GM12878 (cell line): ENCODE data around the gene VASH1. TPM values are rescaled to one million over a fixed set of nuclear protein-coding genes. Genes with fewer than 3 reads are reported as not detected.

Source experiments
- ATAC-seq: fragments of 200-7000 bp; cut with Tn5 transposase; 3 replicates; pipeline ENCODE4 v1.9.1; 2020; ENCODE audit warnings: mild to moderate bottlenecking, moderate library complexity
- BruUV-seq: library from RNA; stranded (reverse); fragments of 400-500 nt; replicated peaks from 2 replicates; lab custom pipeline; 2021; lab: Mats Ljungman, UMichigan
- CTCF ChIA-PET: fragments of 300-600 bp; sonication (Branson Sonifier 250); formaldehyde crosslinking; extraction: SDS; loops from one replicate; lab custom pipeline; 2021; ENCODE audit warnings: inconsistent platforms; lab: Yijun Ruan, JAX
- POLR2A ChIA-PET: fragments of 350-600 bp; formaldehyde crosslinking; extraction: SDS; loops from one replicate; lab custom pipeline; 2021; ENCODE audit warnings: inconsistent platforms; lab: Charles Lee
- RAD21 ChIA-PET: fragments of 300-600 bp; sonication (Branson Sonifier 250); formaldehyde crosslinking; loops from one replicate; lab custom pipeline; 2023; ENCODE audit warnings: antibody characterized with exemption; ENCODE audit not compliant: unreplicated experiment; lab: Charles Lee
- SMC1A ChIA-PET: fragments of 300-600 bp; sonication (Branson Sonifier 250); formaldehyde crosslinking; loops from one replicate; lab custom pipeline; 2023; ENCODE audit not compliant: unreplicated experiment, uncharacterized antibody; lab: Charles Lee
- DNase-seq: peaks from one replicate; pipeline ENCODE4 v3.0.0-alpha.2; 2011; ENCODE audit warnings: low read depth, low spot score
- FAIRE-seq: peaks from 3 replicates; lab custom pipeline; 2011; peaks lifted over from hg19 to GRCh38; lab: Jason Lieb, UNC
- H2AFZ ChIP-seq: 2 replicates; pipeline ENCODE4 v1.6.0; 2011; ENCODE audit warnings: low read depth, low read length, control low read depth; ENCODE audit not compliant: control insufficient read depth
- H3K27ac ChIP-seq: 2 replicates; pipeline ENCODE4 v1.5.1; 2011; ENCODE audit warnings: control low read depth; ENCODE audit not compliant: control insufficient read depth, insufficient read depth
- H3K27me3 ChIP-seq, 2 experiments: replicated peaks in 1 of 2; 2 replicates each; pipeline versions ENCODE4 v1.6.0 to v1.6.1; 2011; ENCODE audit warnings: low read length in 1 of 2; ENCODE audit not compliant: control insufficient read depth in 2 of 2, insufficient read depth in 2 of 2
- H3K36me3 ChIP-seq, 2 experiments: 2 replicates each; pipeline ENCODE4 v1.5.1; 2011; ENCODE audit warnings: low read length in 1 of 2; ENCODE audit not compliant: control insufficient read depth in 2 of 2, insufficient read depth in 2 of 2
- H3K4me1 ChIP-seq: 2 replicates; pipeline ENCODE4 v1.6.1; 2011; ENCODE audit warnings: mild to moderate bottlenecking, low read length, moderate library complexity, mixed read lengths; ENCODE audit not compliant: control insufficient read depth, insufficient read depth
- H3K4me2 ChIP-seq: 2 replicates; pipeline ENCODE4 v1.6.0; 2011; ENCODE audit warnings: control low read depth; ENCODE audit not compliant: control insufficient read depth, insufficient read depth
- H3K4me3 ChIP-seq: fragments of 200-600 bp; sonication (generic); 2 replicates; pipeline ENCODE4 v1.5.1; 2016
- H3K79me2 ChIP-seq: 2 replicates; pipeline ENCODE4 v1.6.0; 2011; ENCODE audit warnings: low read length; ENCODE audit not compliant: control insufficient read depth, insufficient read depth
- H3K9ac ChIP-seq: 2 replicates; pipeline ENCODE4 v1.8.0; 2011; ENCODE audit warnings: low read length, control low read depth, mixed read lengths; ENCODE audit not compliant: control insufficient read depth, insufficient read depth
- H3K9me3 ChIP-seq: replicated peaks from 3 replicates; pipeline ENCODE4 v1.5.1; 2011; ENCODE audit warnings: mild to moderate bottlenecking, low read length; ENCODE audit not compliant: control insufficient read depth, insufficient read depth
- H4K20me1 ChIP-seq: 2 replicates; pipeline ENCODE4 v1.6.0; 2011; ENCODE audit not compliant: control insufficient read depth, insufficient read depth
- ATF3 ChIP-seq: IDR thresholded peaks from 2 replicates; pipeline ENCODE4 v1.6.1; 2011; ENCODE audit warnings: low read depth, mild to moderate bottlenecking, low read length, moderate library complexity, borderline replicate concordance; ENCODE audit errors: extremely low read depth
- CHD2 ChIP-seq: IDR thresholded peaks from 2 replicates; pipeline ENCODE4 v1.6.1; 2011; ENCODE audit warnings: low read depth, low read length, improper control_type of control experiment, borderline replicate concordance
- CREM ChIP-seq: IDR thresholded peaks from 2 replicates; pipeline ENCODE4 v1.6.1; 2014; ENCODE audit warnings: antibody characterized with exemption, low read depth
- DPF2 ChIP-seq: fragments of 450-650 bp; IDR thresholded peaks from 2 replicates; pipeline ENCODE4 v1.6.1; 2017; ENCODE audit warnings: mild to moderate bottlenecking
- HSF1 ChIP-seq: fragments of 150-350 bp; IDR thresholded peaks from 2 replicates; pipeline ENCODE4 v1.6.1; 2014; ENCODE audit warnings: mild to moderate bottlenecking, low read depth, low read length
- NFYA ChIP-seq: IDR thresholded peaks from 2 replicates; pipeline ENCODE4 v1.6.1; 2011; ENCODE audit warnings: low read depth, mild to moderate bottlenecking, low read length, improper control_type of control experiment, borderline replicate concordance
- RBBP5 ChIP-seq: fragments of 200-600 bp; sonication (generic); conservative IDR thresholded peaks from 2 replicates; pipeline ENCODE4 v1.6.1; 2016
- SMAD5 ChIP-seq: IDR thresholded peaks from 2 replicates; pipeline ENCODE4 v1.6.1; 2016; ENCODE audit warnings: antibody characterized with exemption, low read depth
- SMC3 ChIP-seq: IDR thresholded peaks from 2 replicates; pipeline ENCODE4 v1.6.1; 2011; ENCODE audit warnings: low read length, improper control_type of control experiment, borderline replicate concordance
- SUPT20H ChIP-seq: IDR thresholded peaks from 2 replicates; pipeline ENCODE4 v1.6.1; 2011; ENCODE audit warnings: low read depth, mild to moderate bottlenecking, low read length, moderate library complexity, borderline replicate concordance; ENCODE audit not compliant: control insufficient read depth
- YY1 ChIP-seq: IDR thresholded peaks from 2 replicates; pipeline ENCODE4 v1.6.1; 2011; ENCODE audit warnings: low read depth, mild to moderate bottlenecking, low read length
- WGBS: methylation state at CpG from one replicate; pipeline ENCODE4 v1.1.6; 2016; ENCODE audit warnings: low lambda C conversion rate; ENCODE audit not compliant: insufficient replicate concordance, insufficient coverage; ENCODE audit errors: missing lambda C conversion rate; 5-methylcytosine and 5-hydroxymethylcytosine counted together
- in situ Hi-C: fragments of 300-500 bp; cut with MboI; formaldehyde crosslinking; loops from 9 replicates; pipeline ENCODE4 v1.14.3; 2018; ENCODE audit warnings: mixed read lengths
- intact Hi-C: fragments of 100-400 bp; cut with micrococcal nuclease; formaldehyde crosslinking; loops from one replicate; pipeline ENCODE4 v1.14.2; 2022; ENCODE audit not compliant: unreplicated experiment
- polyA plus RNA-seq, 11 experiments: library from polyadenylated mRNA; depleted of rRNA in 4 of 11; unstranded in 6 of 11; stranded (reverse) in 5 of 11; fragments of >200 nt; fragmentation: Nextera tagmentation in 4 of 11; fragmentation: Illumina TruSeq in 1 of 11; extraction: Ambion mirVana in 4 of 11; extraction: Trizol in 1 of 11; gene quantifications; 1 replicate in 1 of 11; 2 replicates in 10 of 11; pipeline versions ENCODE4 v1.2.1 to v1.2.3, GENCODE V29; 2011 to 2016; ENCODE audit warnings: inconsistent platforms in 2 of 11, missing spikeins in 2 of 11, low read depth in 1 of 11
- total RNA-seq, 4 experiments: library from RNA; depleted of rRNA in 3 of 4; stranded (reverse); fragments of >200 nt in 3 of 4; fragmentation: Illumina TruSeq in 1 of 4; extraction: Trizol in 1 of 4; gene quantifications; 2 replicates each; pipeline versions ENCODE4 v1.2.1 to v1.2.3, GENCODE V29; 2013 to 2021

The VASH1 gene
- total and polyA plus RNA-seq, 10 of the 15 experiments (the other 5 are each of a cell fraction or from before 2014, with no cell fraction given), result 0.06 to 2.3 (median 0.53) TPM

- TF ChIP-seq SUPT20H (no peak), NFYA (no peak), SMAD5 (no peak), CREM (no peak), RBBP5 (no peak)
Observed at GRCh38 chr14:76760331-76761135, 735 bp upstream of the VASH1 start (continued).

GRCh38 chr14:76761960-76762410 is 717 bp downstream of the VASH1 start:
- WGBS, result 6% methylated on average over 42 of the region's 54 CpGs
- no peak for DNase-seq
- peak overlapping the region; percentile 66 for H2AFZ ChIP-seq
- H3K4me3 ChIP-seq, result peak overlapping the region; percentile 71
- peaks cover 2 to 7% of the 10 kb centered on the region in 2 experiments for H3K27me3 ChIP-seq
- in situ Hi-C loops, result no loop called here
- SMC1A ChIA-PET, result no interaction called here
- RAD21 ChIA-PET, result no interaction called here
- no peaks in the 10 kb centered on the region for H3K79me2 ChIP-seq
- H3K9me3 ChIP-seq, result no peaks in the 10 kb centered on the region
- no peak overlapping the region for H3K9ac ChIP-seq
- no peaks in the 10 kb centered on the region for H4K20me1 ChIP-seq
- no peaks in the 10 kb centered on the region; the same call in 1 of the 2 replicates for H3K4me1 ChIP-seq
- no TSS peak for BruUV-seq
- POLR2A ChIA-PET, result no interaction called here
- FAIRE-seq, result no peak
- intact Hi-C loops, result loop anchor here (5.0 kb wide), 1 partner anchor 50 kb away; the partner anchor contains the start of gene ANGEL1
- CTCF ChIA-PET, result no interaction called here
- H3K4me2 ChIP-seq, result peak overlapping the region; percentile 78
- ATAC-seq, result peak; percentile 12; the same call in 1 of the 3 replicates
- H3K36me3 ChIP-seq, result no peaks in the 10 kb centered on the region
- no peak overlapping the region for H3K27ac ChIP-seq
- TF ChIP-seq DPF2 (0 out of 2 replicates have a peak, but pooled peaks have one; percentile 15), CHD2 (no peak), YY1 (no peak), ATF3 (no peak), SMC3 (no peak), HSF1 (no peak)
- TF ChIP-seq, all 136 proteins: peak for 1
